Measurements from ENCODE around the gene NELFB. TPM values are rescaled to one million over a fixed set of nuclear protein-coding genes. Genes with fewer than 3 reads are reported as not detected.
A peak's percentile ranks its signal among the peaks of the same experiment; 100 is the strongest.

NELFB gene
- total and polyA plus RNA-seq, 9 of the 15 experiments (the other 6 are each of a cell fraction or from before 2014, with no cell fraction given), result 0.24 to 84.0 (median 29.7) TPM

DNA sequence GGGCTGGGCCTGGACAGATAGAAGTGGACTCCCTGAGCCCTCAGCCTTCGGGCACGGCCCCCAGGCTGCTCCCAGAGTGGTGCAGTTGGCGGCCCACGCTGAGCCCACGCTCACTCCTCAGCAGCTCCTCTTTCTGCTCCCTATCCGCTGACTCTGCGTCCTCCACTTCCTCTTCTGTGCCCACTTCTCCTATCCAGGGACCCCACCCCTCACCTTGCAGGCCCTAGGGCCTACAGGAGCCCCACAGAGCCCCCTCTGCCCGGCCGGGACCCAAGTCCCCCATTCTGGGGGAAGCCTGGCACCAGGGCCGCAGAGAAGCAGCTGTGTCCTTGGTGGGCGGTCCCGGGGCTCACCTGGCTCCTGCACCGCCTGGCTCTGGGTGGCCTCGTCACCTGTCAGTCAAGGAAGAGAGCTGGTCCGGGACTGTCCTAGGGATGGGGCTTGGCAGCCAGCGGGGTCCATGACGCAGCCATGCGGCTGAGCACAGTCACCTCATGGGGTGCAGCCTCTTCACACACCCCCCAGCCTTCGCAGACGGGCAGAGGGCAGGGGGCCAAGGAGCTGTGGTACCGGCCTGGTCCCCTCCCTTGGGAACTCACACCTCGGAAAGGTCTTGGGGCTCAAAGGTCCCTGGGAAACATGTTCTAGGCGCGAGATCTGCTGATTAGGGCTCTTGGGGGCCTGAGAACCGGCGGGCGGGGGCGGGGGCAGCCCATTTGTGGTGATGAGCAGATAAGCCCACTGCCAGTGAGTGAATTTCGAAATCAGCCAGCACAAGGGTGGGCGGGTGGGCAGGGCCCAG, 52.3 kb downstream of the NELFB start:
- FAIRE-seq (no peak), ATAC-seq (no peak), DNase-seq (ENCODE audit: extremely low read depth in 1 of 4, low spot score in 3 of 4) (peak in 2 of 4 experiments; percentile 23 to 44)
- H3K4me1 ChIP-seq (replicated peaks in 1 of 2; ENCODE audit: control insufficient read depth in 2 of 2, insufficient read depth in 2 of 2, low read length in 2 of 2), result peaks cover 26 to 96% of the 10 kb centered on the region in 2 experiments
- peaks cover 7% of the 10 kb centered on the region for H3K9me1 ChIP-seq (ENCODE audit: control insufficient read depth, insufficient read depth, low read length)
- H3K9me3 ChIP-seq (replicated peaks; ENCODE audit: control insufficient read depth, insufficient read depth, low read depth, low read length), result no peaks in the 10 kb centered on the region
- H4K20me1 ChIP-seq (replicated peaks; ENCODE audit: control insufficient read depth, insufficient read depth, low read length), result peaks cover 8% of the 10 kb centered on the region; the same call in 1 of the 2 replicates
- no peak overlapping the region for H3K4me3 ChIP-seq
- no peaks in the 10 kb centered on the region; the same call in 2 of the 3 replicates for H3K79me2 ChIP-seq (ENCODE audit: control insufficient read depth, insufficient read depth, low read length)
- in situ Hi-C loops (cut with MboI), result no loop called here
- intact Hi-C loops (cut with micrococcal nuclease), result loop anchor here (10.0 kb wide), 1 partner anchor 117 kb away; the partner anchor contains the start of genes EXD3 and NOXA1
- no peaks in the 10 kb centered on the region for H3K27me3 ChIP-seq (ENCODE audit: control insufficient read depth in 2 of 2, insufficient read depth in 2 of 2, low read length in 2 of 2)
- H3K4me2 ChIP-seq (ENCODE audit: insufficient read depth, low read length), result peak overlapping the region; percentile 14; the same call in 1 of the 2 replicates
- no TSS peak for BruUV-seq (replicated peaks)
- ChIA-PET POLR2A (interaction anchor here (0.6 to 0.8 kb wide), 5 partner anchors 10 to 125 kb away, joined by 3 to 5 read pairs (median 4); no protein-coding TSS in a partner anchor), CTCF (ENCODE audit: low intra/inter-chr PET ratio) (no interaction called here)
- H2AFZ ChIP-seq (ENCODE audit: low read depth, low read length), result 0 out of 2 replicates have a peak overlapping the region, but pooled peaks have one; percentile 48
- 35% methylated on average over 21 of the region's 30 CpGs for WGBS (ENCODE audit: insufficient coverage, low coverage, missing lambda C conversion rate)
- H3K9ac ChIP-seq (ENCODE audit: insufficient read depth in 1 of 2, low read depth in 2 of 2, low read length in 2 of 2), result peak overlapping the region in 1 of 2 experiments; percentile 78; a peak in 1 of 4 replicates
- no peaks in the 10 kb centered on the region for H3K36me3 ChIP-seq (ENCODE audit: control insufficient read depth, insufficient read depth, low read length)
- H3K27ac ChIP-seq (ENCODE audit: extremely low read depth, low read depth, low read length), result no peak overlapping the region
- TF ChIP-seq, protein P1, sequence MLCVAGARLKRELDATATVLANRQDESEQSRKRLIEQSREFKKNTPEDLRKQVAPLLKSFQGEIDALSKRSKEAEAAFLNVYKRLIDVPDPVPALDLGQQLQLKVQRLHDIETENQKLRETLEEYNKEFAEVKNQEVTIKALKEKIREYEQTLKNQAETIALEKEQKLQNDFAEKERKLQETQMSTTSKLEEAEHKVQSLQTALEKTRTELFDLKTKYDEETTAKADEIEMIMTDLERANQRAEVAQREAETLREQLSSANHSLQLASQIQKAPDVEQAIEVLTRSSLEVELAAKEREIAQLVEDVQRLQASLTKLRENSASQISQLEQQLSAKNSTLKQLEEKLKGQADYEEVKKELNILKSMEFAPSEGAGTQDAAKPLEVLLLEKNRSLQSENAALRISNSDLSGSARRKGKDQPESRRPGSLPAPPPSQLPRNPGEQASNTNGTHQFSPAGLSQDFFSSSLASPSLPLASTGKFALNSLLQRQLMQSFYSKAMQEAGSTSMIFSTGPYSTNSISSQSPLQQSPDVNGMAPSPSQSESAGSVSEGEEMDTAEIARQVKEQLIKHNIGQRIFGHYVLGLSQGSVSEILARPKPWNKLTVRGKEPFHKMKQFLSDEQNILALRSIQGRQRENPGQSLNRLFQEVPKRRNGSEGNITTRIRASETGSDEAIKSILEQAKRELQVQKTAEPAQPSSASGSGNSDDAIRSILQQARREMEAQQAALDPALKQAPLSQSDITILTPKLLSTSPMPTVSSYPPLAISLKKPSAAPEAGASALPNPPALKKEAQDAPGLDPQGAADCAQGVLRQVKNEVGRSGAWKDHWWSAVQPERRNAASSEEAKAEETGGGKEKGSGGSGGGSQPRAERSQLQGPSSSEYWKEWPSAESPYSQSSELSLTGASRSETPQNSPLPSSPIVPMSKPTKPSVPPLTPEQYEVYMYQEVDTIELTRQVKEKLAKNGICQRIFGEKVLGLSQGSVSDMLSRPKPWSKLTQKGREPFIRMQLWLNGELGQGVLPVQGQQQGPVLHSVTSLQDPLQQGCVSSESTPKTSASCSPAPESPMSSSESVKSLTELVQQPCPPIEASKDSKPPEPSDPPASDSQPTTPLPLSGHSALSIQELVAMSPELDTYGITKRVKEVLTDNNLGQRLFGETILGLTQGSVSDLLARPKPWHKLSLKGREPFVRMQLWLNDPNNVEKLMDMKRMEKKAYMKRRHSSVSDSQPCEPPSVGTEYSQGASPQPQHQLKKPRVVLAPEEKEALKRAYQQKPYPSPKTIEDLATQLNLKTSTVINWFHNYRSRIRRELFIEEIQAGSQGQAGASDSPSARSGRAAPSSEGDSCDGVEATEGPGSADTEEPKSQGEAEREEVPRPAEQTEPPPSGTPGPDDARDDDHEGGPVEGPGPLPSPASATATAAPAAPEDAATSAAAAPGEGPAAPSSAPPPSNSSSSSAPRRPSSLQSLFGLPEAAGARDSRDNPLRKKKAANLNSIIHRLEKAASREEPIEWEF (CRISPR knock-in tag; IDR thresholded peaks at IDR 0.05), result no peak
- TF ChIP-seq RFX7 (CRISPR knock-in tag; IDR thresholded peaks at IDR 0.05) (no peak), CBX8 (IDR thresholded peaks at IDR 0.05; ENCODE audit: borderline replicate concordance, extremely low read depth, low read depth, low read length, poor library complexity, severe bottlenecking) (no peak), HEY1 (CRISPR knock-in tag; IDR thresholded peaks at IDR 0.05; ENCODE audit: borderline replicate concordance) (no peak), PHB (CRISPR knock-in tag; IDR thresholded peaks at IDR 0.05) (no peak), ZC3H11A (IDR thresholded peaks at IDR 0.05; ENCODE audit: low read depth, low read length) (no peak)
- TF ChIP-seq, protein P2, sequence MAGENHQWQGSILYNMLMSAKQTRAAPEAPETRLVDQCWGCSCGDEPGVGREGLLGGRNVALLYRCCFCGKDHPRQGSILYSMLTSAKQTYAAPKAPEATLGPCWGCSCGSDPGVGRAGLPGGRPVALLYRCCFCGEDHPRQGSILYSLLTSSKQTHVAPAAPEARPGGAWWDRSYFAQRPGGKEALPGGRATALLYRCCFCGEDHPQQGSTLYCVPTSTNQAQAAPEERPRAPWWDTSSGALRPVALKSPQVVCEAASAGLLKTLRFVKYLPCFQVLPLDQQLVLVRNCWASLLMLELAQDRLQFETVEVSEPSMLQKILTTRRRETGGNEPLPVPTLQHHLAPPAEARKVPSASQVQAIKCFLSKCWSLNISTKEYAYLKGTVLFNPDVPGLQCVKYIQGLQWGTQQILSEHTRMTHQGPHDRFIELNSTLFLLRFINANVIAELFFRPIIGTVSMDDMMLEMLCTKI (IDR thresholded peaks at IDR 0.05; ENCODE audit: partially characterized antibody), result no peak
- TF ChIP-seq, protein P3, sequence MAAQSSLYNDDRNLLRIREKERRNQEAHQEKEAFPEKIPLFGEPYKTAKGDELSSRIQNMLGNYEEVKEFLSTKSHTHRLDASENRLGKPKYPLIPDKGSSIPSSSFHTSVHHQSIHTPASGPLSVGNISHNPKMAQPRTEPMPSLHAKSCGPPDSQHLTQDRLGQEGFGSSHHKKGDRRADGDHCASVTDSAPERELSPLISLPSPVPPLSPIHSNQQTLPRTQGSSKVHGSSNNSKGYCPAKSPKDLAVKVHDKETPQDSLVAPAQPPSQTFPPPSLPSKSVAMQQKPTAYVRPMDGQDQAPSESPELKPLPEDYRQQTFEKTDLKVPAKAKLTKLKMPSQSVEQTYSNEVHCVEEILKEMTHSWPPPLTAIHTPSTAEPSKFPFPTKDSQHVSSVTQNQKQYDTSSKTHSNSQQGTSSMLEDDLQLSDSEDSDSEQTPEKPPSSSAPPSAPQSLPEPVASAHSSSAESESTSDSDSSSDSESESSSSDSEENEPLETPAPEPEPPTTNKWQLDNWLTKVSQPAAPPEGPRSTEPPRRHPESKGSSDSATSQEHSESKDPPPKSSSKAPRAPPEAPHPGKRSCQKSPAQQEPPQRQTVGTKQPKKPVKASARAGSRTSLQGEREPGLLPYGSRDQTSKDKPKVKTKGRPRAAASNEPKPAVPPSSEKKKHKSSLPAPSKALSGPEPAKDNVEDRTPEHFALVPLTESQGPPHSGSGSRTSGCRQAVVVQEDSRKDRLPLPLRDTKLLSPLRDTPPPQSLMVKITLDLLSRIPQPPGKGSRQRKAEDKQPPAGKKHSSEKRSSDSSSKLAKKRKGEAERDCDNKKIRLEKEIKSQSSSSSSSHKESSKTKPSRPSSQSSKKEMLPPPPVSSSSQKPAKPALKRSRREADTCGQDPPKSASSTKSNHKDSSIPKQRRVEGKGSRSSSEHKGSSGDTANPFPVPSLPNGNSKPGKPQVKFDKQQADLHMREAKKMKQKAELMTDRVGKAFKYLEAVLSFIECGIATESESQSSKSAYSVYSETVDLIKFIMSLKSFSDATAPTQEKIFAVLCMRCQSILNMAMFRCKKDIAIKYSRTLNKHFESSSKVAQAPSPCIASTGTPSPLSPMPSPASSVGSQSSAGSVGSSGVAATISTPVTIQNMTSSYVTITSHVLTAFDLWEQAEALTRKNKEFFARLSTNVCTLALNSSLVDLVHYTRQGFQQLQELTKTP (IDR thresholded peaks at IDR 0.05; ENCODE audit: low read depth in 1 of 2, partially characterized antibody in 2 of 2), result no peak
